LNCaP clone FGC (cell line): ENCODE results near the gene TNFAIP3.
"Not testable (repeated sequence)": the region's sequence is repeated elsewhere in the genome, so short reads cannot be mapped to it uniquely, and the experiment has no call there.

Source experiments
- DNase-seq: peaks from one replicate; pipeline ENCODE4 v3.0.0-alpha.2; 2011; ENCODE audit warnings: low read depth
- H3K4me3 ChIP-seq: 2 replicates; pipeline ENCODE4 v1.5.1; 2011; ENCODE audit warnings: mild to moderate bottlenecking, low read depth, low read length, control low read depth
- CTCF ChIP-seq: IDR thresholded peaks from 2 replicates; pipeline ENCODE4 v1.5.1; 2012; ENCODE audit warnings: mild to moderate bottlenecking; ENCODE audit not compliant: control insufficient read depth, insufficient read depth; ENCODE audit errors: extremely low read depth

TNFAIP3 gene

GRCh38 chr6:137884149-137884909 is 17.3 kb downstream of the TNFAIP3 start:
- no peak for DNase-seq
- no peak overlapping the region for H3K4me3 ChIP-seq
- TF ChIP-seq CTCF, result no peak

- H3K4me3 ChIP-seq, DNase-seq: not testable (repeated sequence)
Measured at GRCh38 chr6:137884910-137885229, 17.8 kb downstream of the TNFAIP3 start.

- DNase-seq, H3K4me3 ChIP-seq: not testable (repeated sequence)
Measured at GRCh38 chr6:137886226-137886625, 19.2 kb downstream of the TNFAIP3 start.

GRCh38 chr6:137890983-137891537 is 24.0 kb downstream of the TNFAIP3 start:
- no peak overlapping the region for H3K4me3 ChIP-seq
- no peak for TF ChIP-seq CTCF
- no peak for DNase-seq

- TF ChIP-seq CTCF, result no peak
- no peak for DNase-seq
- H3K4me3 ChIP-seq, result no peak overlapping the region
Measured at GRCh38 chr6:137892271-137892708, 25.2 kb downstream of the TNFAIP3 start.

- TF ChIP-seq CTCF, result no peak
- DNase-seq, result no peak
- H3K4me3 ChIP-seq, result no peak overlapping the region
Measured at GRCh38 chr6:137893181-137893580, 26.1 kb downstream of the TNFAIP3 start.

DNA sequence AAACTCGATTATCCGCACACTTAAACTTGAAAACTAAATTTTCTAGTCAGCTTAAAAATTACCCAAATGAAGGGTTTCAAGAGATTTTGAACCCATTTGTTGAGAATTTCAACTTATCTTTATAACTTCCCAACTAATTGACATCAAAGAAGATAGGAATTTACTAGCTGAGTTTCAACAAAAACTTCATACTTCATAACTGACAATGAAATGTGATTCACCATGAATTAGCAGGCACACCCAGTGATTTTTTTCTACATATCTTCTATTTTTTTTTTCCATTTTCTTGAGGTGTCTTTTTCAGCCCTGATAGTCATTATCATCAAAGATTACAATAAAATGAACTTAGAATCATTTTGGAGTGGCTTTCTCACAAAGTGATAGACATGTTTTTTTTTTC is 26.7 kb downstream of the TNFAIP3 start:
- no peak for TF ChIP-seq CTCF
- no peak for DNase-seq
- no peak overlapping the region for H3K4me3 ChIP-seq

GRCh38 chr6:137894378-137894777 is 27.3 kb downstream of the TNFAIP3 start:
- DNase-seq, H3K4me3 ChIP-seq: not testable (repeated sequence)
